ENCODE results near the gene MAT2B.

DNA sequence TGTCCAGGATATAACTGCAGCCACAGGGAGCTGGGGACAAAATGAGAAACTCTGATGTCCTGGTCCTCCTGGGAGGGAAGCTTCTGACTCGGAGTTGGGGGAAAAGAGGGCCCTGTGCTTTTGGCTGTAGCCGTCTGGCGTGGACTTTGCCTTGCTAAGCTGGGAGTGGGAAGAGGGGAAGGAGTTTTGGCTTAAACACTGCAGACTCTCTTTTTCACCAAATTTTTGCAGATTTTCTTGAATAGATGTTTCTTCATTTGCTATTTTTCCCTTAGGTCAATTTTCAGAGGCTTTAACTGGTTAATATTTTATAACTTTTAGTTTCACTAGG is 15.7 kb upstream of the MAT2B start:
- TF ChIP-seq POLR2A (IDR thresholded peaks at IDR 0.05) = no peak
- TF ChIP-seq, protein P1, sequence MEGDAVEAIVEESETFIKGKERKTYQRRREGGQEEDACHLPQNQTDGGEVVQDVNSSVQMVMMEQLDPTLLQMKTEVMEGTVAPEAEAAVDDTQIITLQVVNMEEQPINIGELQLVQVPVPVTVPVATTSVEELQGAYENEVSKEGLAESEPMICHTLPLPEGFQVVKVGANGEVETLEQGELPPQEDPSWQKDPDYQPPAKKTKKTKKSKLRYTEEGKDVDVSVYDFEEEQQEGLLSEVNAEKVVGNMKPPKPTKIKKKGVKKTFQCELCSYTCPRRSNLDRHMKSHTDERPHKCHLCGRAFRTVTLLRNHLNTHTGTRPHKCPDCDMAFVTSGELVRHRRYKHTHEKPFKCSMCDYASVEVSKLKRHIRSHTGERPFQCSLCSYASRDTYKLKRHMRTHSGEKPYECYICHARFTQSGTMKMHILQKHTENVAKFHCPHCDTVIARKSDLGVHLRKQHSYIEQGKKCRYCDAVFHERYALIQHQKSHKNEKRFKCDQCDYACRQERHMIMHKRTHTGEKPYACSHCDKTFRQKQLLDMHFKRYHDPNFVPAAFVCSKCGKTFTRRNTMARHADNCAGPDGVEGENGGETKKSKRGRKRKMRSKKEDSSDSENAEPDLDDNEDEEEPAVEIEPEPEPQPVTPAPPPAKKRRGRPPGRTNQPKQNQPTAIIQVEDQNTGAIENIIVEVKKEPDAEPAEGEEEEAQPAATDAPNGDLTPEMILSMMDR (IDR thresholded peaks at IDR 0.05 in 4 of 5, conservative IDR thresholded peaks at IDR 0.05 in 1 of 5) = no peak
